ENCODE results near the gene ZNRF1.

- peak; percentile 96 for TF ChIP-seq POLR2A (IDR thresholded peaks at IDR 0.05)
- TF ChIP-seq, protein P1, sequence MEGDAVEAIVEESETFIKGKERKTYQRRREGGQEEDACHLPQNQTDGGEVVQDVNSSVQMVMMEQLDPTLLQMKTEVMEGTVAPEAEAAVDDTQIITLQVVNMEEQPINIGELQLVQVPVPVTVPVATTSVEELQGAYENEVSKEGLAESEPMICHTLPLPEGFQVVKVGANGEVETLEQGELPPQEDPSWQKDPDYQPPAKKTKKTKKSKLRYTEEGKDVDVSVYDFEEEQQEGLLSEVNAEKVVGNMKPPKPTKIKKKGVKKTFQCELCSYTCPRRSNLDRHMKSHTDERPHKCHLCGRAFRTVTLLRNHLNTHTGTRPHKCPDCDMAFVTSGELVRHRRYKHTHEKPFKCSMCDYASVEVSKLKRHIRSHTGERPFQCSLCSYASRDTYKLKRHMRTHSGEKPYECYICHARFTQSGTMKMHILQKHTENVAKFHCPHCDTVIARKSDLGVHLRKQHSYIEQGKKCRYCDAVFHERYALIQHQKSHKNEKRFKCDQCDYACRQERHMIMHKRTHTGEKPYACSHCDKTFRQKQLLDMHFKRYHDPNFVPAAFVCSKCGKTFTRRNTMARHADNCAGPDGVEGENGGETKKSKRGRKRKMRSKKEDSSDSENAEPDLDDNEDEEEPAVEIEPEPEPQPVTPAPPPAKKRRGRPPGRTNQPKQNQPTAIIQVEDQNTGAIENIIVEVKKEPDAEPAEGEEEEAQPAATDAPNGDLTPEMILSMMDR (IDR thresholded peaks at IDR 0.05), result no peak
- no peak for TF ChIP-seq EP300 (IDR thresholded peaks at IDR 0.05; ENCODE audit: low read depth)
Observed at GRCh38 chr16:75116081-75116910, 117.5 kb downstream of the ZNRF1 start, which contains the start of gene LDHD.
